Peyer's patch (tissue), 4 donors: Measurements from ENCODE around the gene SYK.

Source experiments
- CTCF ChIP-seq, 6 experiments: fragments of 450-650 bp in 4 of 6; fragments of 200-600 bp in 2 of 6; sonication (generic) in 1 of 6; IDR thresholded peaks; one replicate each; pipeline ENCODE4 v1.5.1; 2017 to 2019; ENCODE audit warnings: antibody characterized with exemption in 6 of 6, mild to moderate bottlenecking in 3 of 6, moderate library complexity in 1 of 6
- POLR2A ChIP-seq, 2 donors: fragments of 450-650 bp; IDR thresholded peaks; one replicate each; pipeline ENCODE4 v1.5.1; 2017; ENCODE audit warnings: antibody characterized with exemption in 2 of 2, mild to moderate bottlenecking in 2 of 2, moderate library complexity in 2 of 2

GRCh38 chr9:90914868-90915483 lies 113.4 kb downstream of the SYK start:
- peak; percentile 87 to 98 (median 94) for TF ChIP-seq CTCF (IDR thresholded peaks at IDR 0.05)
- TF ChIP-seq POLR2A (IDR thresholded peaks at IDR 0.05) = no peak
